MM.1S (cell line): ENCODE results near the gene CHST1.

Experiments used
- EZH2 ChIP-seq: fragments of 300-600 bp; sonication (generic); optimal IDR thresholded peaks from 2 replicates; pipeline ENCODE3; 2017; ENCODE audit warnings: low read depth, mild to moderate bottlenecking, antibody characterized with exemption, low read length, mixed read lengths
- TF ChIP-seq, protein P1 (sequence below): fragments of 300-600 bp; sonication (generic); IDR thresholded peaks from 2 replicates; pipeline ENCODE4 v1.5.1; 2016; ENCODE audit warnings: antibody characterized with exemption, low read length, mixed read lengths

DNA sequence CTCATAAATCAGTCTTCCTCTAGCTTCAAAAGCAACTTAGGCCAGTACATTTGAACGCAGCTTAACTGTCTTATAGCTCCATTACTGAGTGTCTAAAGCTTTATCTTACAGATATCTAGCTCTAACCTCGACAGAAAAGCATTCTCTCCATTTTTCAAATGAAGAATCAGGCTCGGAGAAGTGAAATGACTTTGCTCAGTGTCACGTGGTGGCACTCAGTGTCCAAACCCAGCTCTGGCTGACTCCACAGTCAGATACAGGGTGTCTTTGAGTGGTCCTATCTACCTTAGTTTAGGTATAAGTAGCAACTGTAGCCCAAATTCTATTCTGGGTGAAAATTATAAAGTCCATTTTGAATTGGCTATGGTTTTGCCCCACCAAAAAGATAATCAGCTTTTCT lies 38.7 kb upstream of the CHST1 start:
- TF ChIP-seq, protein P1, sequence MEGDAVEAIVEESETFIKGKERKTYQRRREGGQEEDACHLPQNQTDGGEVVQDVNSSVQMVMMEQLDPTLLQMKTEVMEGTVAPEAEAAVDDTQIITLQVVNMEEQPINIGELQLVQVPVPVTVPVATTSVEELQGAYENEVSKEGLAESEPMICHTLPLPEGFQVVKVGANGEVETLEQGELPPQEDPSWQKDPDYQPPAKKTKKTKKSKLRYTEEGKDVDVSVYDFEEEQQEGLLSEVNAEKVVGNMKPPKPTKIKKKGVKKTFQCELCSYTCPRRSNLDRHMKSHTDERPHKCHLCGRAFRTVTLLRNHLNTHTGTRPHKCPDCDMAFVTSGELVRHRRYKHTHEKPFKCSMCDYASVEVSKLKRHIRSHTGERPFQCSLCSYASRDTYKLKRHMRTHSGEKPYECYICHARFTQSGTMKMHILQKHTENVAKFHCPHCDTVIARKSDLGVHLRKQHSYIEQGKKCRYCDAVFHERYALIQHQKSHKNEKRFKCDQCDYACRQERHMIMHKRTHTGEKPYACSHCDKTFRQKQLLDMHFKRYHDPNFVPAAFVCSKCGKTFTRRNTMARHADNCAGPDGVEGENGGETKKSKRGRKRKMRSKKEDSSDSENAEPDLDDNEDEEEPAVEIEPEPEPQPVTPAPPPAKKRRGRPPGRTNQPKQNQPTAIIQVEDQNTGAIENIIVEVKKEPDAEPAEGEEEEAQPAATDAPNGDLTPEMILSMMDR = no peak
- TF ChIP-seq EZH2 = no peak
